ENCODE results near the gene IL1RAP.
A peak's percentile ranks its signal among the peaks of the same experiment; 100 is the strongest.
"Not testable (repeated sequence)": the region's sequence is repeated elsewhere in the genome, so short reads cannot be mapped to it uniquely, and the experiment has no call there.

IL1RAP gene

GRCh38 chr3:190671658-190672057 lies 157.8 kb downstream of the IL1RAP start:
- DNase-seq (ENCODE audit: low read depth): peak; percentile 45

GRCh38 chr3:190673148-190673547 lies 159.3 kb downstream of the IL1RAP start:
- peak; percentile 51 for DNase-seq (ENCODE audit: low read depth)

- DNase-seq (ENCODE audit: low read depth): no peak
These were observed 162.6 kb downstream of the IL1RAP start for GRCh38 chr3:190676481-190676880.

GRCh38 chr3:190677001-190677400 lies 163.1 kb downstream of the IL1RAP start:
- no peak for DNase-seq (ENCODE audit: low read depth)

GRCh38 chr3:190677868-190678267 lies 164.0 kb downstream of the IL1RAP start:
- not testable (repeated sequence) for DNase-seq (ENCODE audit: low read depth)

GRCh38 chr3:190680691-190681090 lies 166.8 kb downstream of the IL1RAP start:
- DNase-seq (ENCODE audit: low read depth): no peak

- no peak for DNase-seq (ENCODE audit: low read depth)
These were observed 170.9 kb downstream of the IL1RAP start for GRCh38 chr3:190684776-190685175.

GRCh38 chr3:190686011-190686410 lies 172.1 kb downstream of the IL1RAP start:
- no peak for DNase-seq (ENCODE audit: low read depth)

- no peak for DNase-seq (ENCODE audit: low read depth)
These were observed 176.4 kb downstream of the IL1RAP start for GRCh38 chr3:190690246-190690645.

- DNase-seq (ENCODE audit: low read depth): no peak
These were observed 178.4 kb downstream of the IL1RAP start for GRCh38 chr3:190692256-190692655.

GRCh38 chr3:190694335-190695001 lies 180.6 kb downstream of the IL1RAP start:
- no peak for DNase-seq (ENCODE audit: low read depth)

- DNase-seq (ENCODE audit: low read depth): no peak
These were observed 181.3 kb downstream of the IL1RAP start for GRCh38 chr3:190695225-190695624.

GRCh38 chr3:190695994-190696393 lies 182.1 kb downstream of the IL1RAP start:
- no peak for DNase-seq (ENCODE audit: low read depth)

- DNase-seq (ENCODE audit: low read depth): peak; percentile 34
These were observed 183.1 kb downstream of the IL1RAP start for GRCh38 chr3:190696777-190697501.

- no peak for DNase-seq (ENCODE audit: low read depth)
These were observed 183.6 kb downstream of the IL1RAP start for GRCh38 chr3:190697502-190697830.

GRCh38 chr3:190697901-190698300 lies 184.0 kb downstream of the IL1RAP start:
- DNase-seq (ENCODE audit: low read depth): peak; percentile 88

- DNase-seq (ENCODE audit: low read depth): no peak
These were observed 185.9 kb downstream of the IL1RAP start for GRCh38 chr3:190699776-190700175.

- peak; percentile 78 for DNase-seq (ENCODE audit: low read depth)
These were observed 187.2 kb downstream of the IL1RAP start for GRCh38 chr3:190701096-190701532.

- no peak for DNase-seq (ENCODE audit: low read depth)
These were observed 192.7 kb downstream of the IL1RAP start for GRCh38 chr3:190706582-190706981.

All from fibroblast of gingiva (primary cell).